Measurements from ENCODE around the gene ERC2. TPM values are rescaled to one million over a fixed set of nuclear protein-coding genes. Genes with fewer than 3 reads are reported as not detected.

Gene ERC2
- total RNA-seq, 1 donor from 2014 or later, result 7.4 TPM

DNA sequence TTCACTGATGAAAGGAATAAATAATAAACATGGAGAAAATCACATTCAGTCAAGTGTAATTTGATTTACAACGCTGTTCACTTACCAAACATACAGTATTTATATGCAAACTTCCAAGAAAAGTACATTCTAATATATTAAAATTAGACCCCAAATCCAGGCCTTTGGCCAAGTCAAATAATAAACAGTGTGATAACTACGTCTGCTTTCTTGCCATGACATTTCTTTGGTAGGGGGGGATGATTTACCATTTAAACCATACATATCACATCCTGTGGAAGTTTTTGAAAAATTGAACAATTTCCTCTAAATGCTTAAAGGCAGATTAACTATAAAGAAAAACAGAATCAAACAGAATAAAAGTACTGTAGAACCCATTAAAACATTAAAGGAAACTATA, 613.0 kb downstream of the ERC2 start:
- no peaks in the 10 kb centered on the region for H3K4me1 Mint-ChIP-seq (ENCODE audit: low read depth, unreplicated experiment)
- H3K4me3 Mint-ChIP-seq (ENCODE audit: unreplicated experiment), result no peak overlapping the region
- TF ChIP-seq EZH2 (IDR thresholded peaks at IDR 0.05; ENCODE audit: insufficient read depth, low read length), result no peak
- TF ChIP-seq, protein P1, sequence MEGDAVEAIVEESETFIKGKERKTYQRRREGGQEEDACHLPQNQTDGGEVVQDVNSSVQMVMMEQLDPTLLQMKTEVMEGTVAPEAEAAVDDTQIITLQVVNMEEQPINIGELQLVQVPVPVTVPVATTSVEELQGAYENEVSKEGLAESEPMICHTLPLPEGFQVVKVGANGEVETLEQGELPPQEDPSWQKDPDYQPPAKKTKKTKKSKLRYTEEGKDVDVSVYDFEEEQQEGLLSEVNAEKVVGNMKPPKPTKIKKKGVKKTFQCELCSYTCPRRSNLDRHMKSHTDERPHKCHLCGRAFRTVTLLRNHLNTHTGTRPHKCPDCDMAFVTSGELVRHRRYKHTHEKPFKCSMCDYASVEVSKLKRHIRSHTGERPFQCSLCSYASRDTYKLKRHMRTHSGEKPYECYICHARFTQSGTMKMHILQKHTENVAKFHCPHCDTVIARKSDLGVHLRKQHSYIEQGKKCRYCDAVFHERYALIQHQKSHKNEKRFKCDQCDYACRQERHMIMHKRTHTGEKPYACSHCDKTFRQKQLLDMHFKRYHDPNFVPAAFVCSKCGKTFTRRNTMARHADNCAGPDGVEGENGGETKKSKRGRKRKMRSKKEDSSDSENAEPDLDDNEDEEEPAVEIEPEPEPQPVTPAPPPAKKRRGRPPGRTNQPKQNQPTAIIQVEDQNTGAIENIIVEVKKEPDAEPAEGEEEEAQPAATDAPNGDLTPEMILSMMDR (IDR thresholded peaks at IDR 0.05; ENCODE audit: insufficient read depth, low read depth, low read length), result no peak
- Histone ChIP-seq H3K36me3 (ENCODE audit: insufficient read depth, low read length) (no peaks in the 10 kb centered on the region), H3K9me3 (ENCODE audit: insufficient read depth, low read depth, low read length) (no peaks in the 10 kb centered on the region), H2AFZ (ENCODE audit: low read depth, low read length) (no peak overlapping the region), H3K79me2 (ENCODE audit: insufficient read depth, low read length) (no peaks in the 10 kb centered on the region), H3K9ac (ENCODE audit: low read length) (no peak overlapping the region), H3K4me2 (ENCODE audit: low read length) (no peak overlapping the region), H3K27ac (ENCODE audit: low read depth, low read length) (no peak overlapping the region), H3K4me3 (ENCODE audit: insufficient read depth, low read depth, low read length) (no peak overlapping the region), H3K27me3 (ENCODE audit: insufficient read depth, low read length) (no peaks in the 10 kb centered on the region), H3K4me1 (ENCODE audit: insufficient read depth, low read length) (no peaks in the 10 kb centered on the region), H4K20me1 (ENCODE audit: insufficient read depth, low read length) (no peaks in the 10 kb centered on the region)
- no peaks in the 10 kb centered on the region for H3K27me3 Mint-ChIP-seq (ENCODE audit: low read depth, unreplicated experiment)
- H3K36me3 Mint-ChIP-seq (ENCODE audit: low read depth, unreplicated experiment), result no peaks in the 10 kb centered on the region
- DNase-seq (ENCODE audit: low read depth), result no peak
- no peak for FAIRE-seq
- H3K9me3 Mint-ChIP-seq (ENCODE audit: unreplicated experiment), result no peaks in the 10 kb centered on the region
- no peak overlapping the region for H3K27ac Mint-ChIP-seq (ENCODE audit: unreplicated experiment)

DNA sequence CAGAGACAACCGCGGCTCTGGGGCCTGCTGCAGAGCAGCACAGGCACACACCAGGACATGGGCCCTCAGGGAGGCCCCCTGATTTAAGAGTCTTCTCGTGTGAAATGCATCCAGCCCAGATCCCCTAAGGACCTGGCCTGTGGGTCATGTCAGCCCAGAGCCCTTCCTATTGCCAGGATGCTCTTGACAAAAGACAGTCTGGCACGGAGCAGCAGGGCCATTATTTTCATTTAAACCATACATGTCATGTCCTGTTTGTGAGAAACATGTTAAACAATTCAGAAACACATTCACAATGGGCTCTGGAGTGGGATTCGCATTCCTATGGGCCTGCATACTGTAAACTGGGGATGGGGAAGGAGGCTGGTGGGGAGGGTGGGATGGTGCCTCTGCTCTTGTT, 613.8 kb downstream of the ERC2 start:
- Histone ChIP-seq H3K79me2 (ENCODE audit: insufficient read depth, low read length) (no peaks in the 10 kb centered on the region), H3K9ac (ENCODE audit: low read length) (no peak overlapping the region), H3K4me3 (ENCODE audit: insufficient read depth, low read depth, low read length) (no peak overlapping the region), H3K9me3 (ENCODE audit: insufficient read depth, low read depth, low read length) (no peaks in the 10 kb centered on the region), H3K36me3 (ENCODE audit: insufficient read depth, low read length) (no peaks in the 10 kb centered on the region), H3K4me1 (ENCODE audit: insufficient read depth, low read length) (no peaks in the 10 kb centered on the region), H2AFZ (ENCODE audit: low read depth, low read length) (no peak overlapping the region), H3K4me2 (ENCODE audit: low read length) (no peak overlapping the region), H3K27ac (ENCODE audit: low read depth, low read length) (no peak overlapping the region), H3K27me3 (ENCODE audit: insufficient read depth, low read length) (no peaks in the 10 kb centered on the region), H4K20me1 (ENCODE audit: insufficient read depth, low read length) (no peaks in the 10 kb centered on the region)
- Mint-ChIP-seq H3K27me3 (ENCODE audit: low read depth, unreplicated experiment) (no peaks in the 10 kb centered on the region), H3K4me1 (ENCODE audit: low read depth, unreplicated experiment) (no peaks in the 10 kb centered on the region), H3K36me3 (ENCODE audit: low read depth, unreplicated experiment) (no peaks in the 10 kb centered on the region), H3K9me3 (ENCODE audit: unreplicated experiment) (no peaks in the 10 kb centered on the region), H3K4me3 (ENCODE audit: unreplicated experiment) (no peak overlapping the region), H3K27ac (ENCODE audit: unreplicated experiment) (no peak overlapping the region)
- TF ChIP-seq, protein P1 (IDR thresholded peaks at IDR 0.05; ENCODE audit: insufficient read depth, low read depth, low read length), result no peak
- no peak for TF ChIP-seq EZH2 (IDR thresholded peaks at IDR 0.05; ENCODE audit: insufficient read depth, low read length)
- DNase-seq (ENCODE audit: low read depth), result no peak
- FAIRE-seq, result no peak

DNA sequence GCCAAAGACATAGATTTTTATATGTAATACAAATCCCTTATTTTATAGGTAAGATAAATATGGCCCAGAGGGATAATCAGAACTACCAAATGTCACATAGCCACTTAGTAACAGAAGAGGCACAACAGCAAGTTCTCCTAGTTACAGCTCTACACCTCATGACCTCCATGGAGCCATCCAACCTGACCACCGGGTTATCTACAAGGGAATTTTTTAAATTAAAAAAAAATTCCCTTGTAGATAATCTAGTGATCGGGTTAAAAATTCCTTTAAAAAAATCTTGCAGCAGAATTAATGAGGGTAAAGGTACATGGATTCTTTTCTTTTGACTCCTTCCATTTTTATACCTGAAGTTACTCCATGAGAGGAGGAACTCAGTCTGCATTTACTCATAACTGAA, 615.9 kb downstream of the ERC2 start:
- H3K36me3 Mint-ChIP-seq (ENCODE audit: low read depth, unreplicated experiment), result no peaks in the 10 kb centered on the region
- no peak overlapping the region for H3K4me3 Mint-ChIP-seq (ENCODE audit: unreplicated experiment)
- H4K20me1 ChIP-seq (ENCODE audit: insufficient read depth, low read length), result no peaks in the 10 kb centered on the region
- H3K4me3 ChIP-seq (ENCODE audit: insufficient read depth, low read depth, low read length), result no peak overlapping the region
- FAIRE-seq (no peak), DNase-seq (ENCODE audit: low read depth) (no peak)
- H3K9me3 ChIP-seq (ENCODE audit: insufficient read depth, low read depth, low read length), result no peaks in the 10 kb centered on the region
- H3K27me3 Mint-ChIP-seq (ENCODE audit: low read depth, unreplicated experiment), result no peaks in the 10 kb centered on the region
- H3K9me3 Mint-ChIP-seq (ENCODE audit: unreplicated experiment), result no peaks in the 10 kb centered on the region
- no peak overlapping the region for H2AFZ ChIP-seq (ENCODE audit: low read depth, low read length)
- H3K79me2 ChIP-seq (ENCODE audit: insufficient read depth, low read length), result no peaks in the 10 kb centered on the region
- no peak overlapping the region for H3K27ac Mint-ChIP-seq (ENCODE audit: unreplicated experiment)
- no peaks in the 10 kb centered on the region for H3K4me1 Mint-ChIP-seq (ENCODE audit: low read depth, unreplicated experiment)
- no peak overlapping the region for H3K27ac ChIP-seq (ENCODE audit: low read depth, low read length)
- no peaks in the 10 kb centered on the region for H3K4me1 ChIP-seq (ENCODE audit: insufficient read depth, low read length)
- TF ChIP-seq, protein P1 (IDR thresholded peaks at IDR 0.05; ENCODE audit: insufficient read depth, low read depth, low read length), result no peak
- TF ChIP-seq EZH2 (IDR thresholded peaks at IDR 0.05; ENCODE audit: insufficient read depth, low read length), result no peak
- no peak overlapping the region for H3K9ac ChIP-seq (ENCODE audit: low read length)
- H3K4me2 ChIP-seq (ENCODE audit: low read length), result no peak overlapping the region
- no peaks in the 10 kb centered on the region for H3K27me3 ChIP-seq (ENCODE audit: insufficient read depth, low read length)
- no peaks in the 10 kb centered on the region for H3K36me3 ChIP-seq (ENCODE audit: insufficient read depth, low read length)

Measured in astrocyte (in vitro differentiated cells and primary cell).